HepG2 (cell line): ENCODE measurements around the gene SH3PXD2A. TPM values are rescaled to one million over a fixed set of nuclear protein-coding genes. Genes with fewer than 3 reads are reported as not detected.

Experiments used
- ATAC-seq: fragments of 200-7000 bp; cut with Tn5 transposase; 3 replicates; pipeline ENCODE4 v1.9.1; 2020; ENCODE audit warnings: mild to moderate bottlenecking, moderate library complexity
- BruUV-seq: library from RNA; stranded (reverse); fragments of 400-500 nt; replicated peaks from 2 replicates; lab custom pipeline; 2021; lab: Mats Ljungman, UMichigan
- CTCF ChIA-PET: fragments of 300-600 bp; formaldehyde crosslinking; extraction: SDS; loops from one replicate; lab custom pipeline; 2021; ENCODE audit warnings: low total read pairs, inconsistent platforms, low intra/inter-chr PET ratio; lab: Yijun Ruan, JAX
- POLR2A ChIA-PET: fragments of 350-600 bp; sonication (Branson Sonifier 250); formaldehyde crosslinking; loops from one replicate; lab custom pipeline; 2020; ENCODE audit warnings: antibody characterized with exemption, inconsistent platforms; lab: Yijun Ruan, JAX
- DNase-seq: peaks from one replicate; pipeline ENCODE4 v3.0.0-alpha.2; 2015; ENCODE audit warnings: low spot score
- FAIRE-seq: peaks from 3 replicates; lab custom pipeline; 2011; peaks lifted over from hg19 to GRCh38; lab: Jason Lieb, UNC
- H2AFZ ChIP-seq: one replicate; pipeline ENCODE4 v1.6.1; 2011; ENCODE audit warnings: low read length, inconsistent platforms
- H3K27ac ChIP-seq: fragments of 300-600 bp; 3 replicates; pipeline ENCODE4 v1.8.0; 2011; ENCODE audit warnings: mixed run types, mild to moderate bottlenecking, mixed read lengths, low read length, inconsistent platforms; ENCODE audit not compliant: insufficient read depth; ENCODE audit errors: extremely low read length
- H3K27me3 ChIP-seq, 2 experiments: fragments of 200-600 bp in 1 of 2; 2 replicates in 1 of 2; 3 replicates in 1 of 2; pipeline versions ENCODE4 v1.6.0 to v1.8.0; 2011; ENCODE audit warnings: low read length in 2 of 2, mild to moderate bottlenecking in 2 of 2, moderate library complexity in 2 of 2, inconsistent platforms in 1 of 2; ENCODE audit not compliant: insufficient read depth in 2 of 2, control insufficient read depth in 1 of 2
- H3K36me3 ChIP-seq, 2 experiments: fragments of 200-600 bp in 1 of 2; replicated peaks in 1 of 2; 2 replicates in 1 of 2; 3 replicates in 1 of 2; pipeline versions ENCODE4 v1.5.1 to v1.8.0; 2011; ENCODE audit warnings: low read length in 2 of 2, inconsistent platforms in 1 of 2; ENCODE audit not compliant: insufficient read depth in 2 of 2, control insufficient read depth in 1 of 2
- H3K4me1 ChIP-seq: 2 replicates; pipeline ENCODE4 v1.5.1; 2012; ENCODE audit warnings: low read length, inconsistent platforms; ENCODE audit not compliant: insufficient read depth
- H3K4me2 ChIP-seq: 2 replicates; pipeline ENCODE4 v1.6.0; 2011; ENCODE audit warnings: low read depth, low read length, inconsistent platforms
- H3K4me3 ChIP-seq, 3 experiments: fragments of 200-600 bp in 1 of 3; sonication (generic), shearing (Covaris generic) in 1 of 3; replicated peaks in 1 of 3; 2 replicates each; pipeline ENCODE4 v1.5.1; 2011 to 2016; ENCODE audit warnings: low read length in 3 of 3, inconsistent platforms in 2 of 3, low read depth in 2 of 3, mild to moderate bottlenecking in 2 of 3, control low read depth in 1 of 3, mixed read lengths in 1 of 3; ENCODE audit not compliant: insufficient read depth in 1 of 3
- H3K79me2 ChIP-seq: one replicate; pipeline ENCODE4 v1.6.1; 2011; ENCODE audit warnings: low read length, inconsistent platforms; ENCODE audit not compliant: insufficient read depth
- H3K9ac ChIP-seq: 2 replicates; pipeline ENCODE4 v1.6.0; 2011; ENCODE audit warnings: mild to moderate bottlenecking, low read depth, low read length, inconsistent platforms; ENCODE audit not compliant: insufficient read depth
- H3K9me3 ChIP-seq: 2 replicates; pipeline ENCODE4 v1.5.1; 2012; ENCODE audit warnings: mild to moderate bottlenecking, low read length
- H4K20me1 ChIP-seq: 2 replicates; pipeline ENCODE4 v1.6.0; 2011; ENCODE audit warnings: inconsistent platforms, mild to moderate bottlenecking, low read length, moderate library complexity; ENCODE audit not compliant: insufficient read depth
- AFF4 ChIP-seq: sonication (generic); formaldehyde crosslinking; IDR thresholded peaks from 2 replicates; pipeline ENCODE4 v1.4.0; 2020; ENCODE audit warnings: missing genetic modification reagents
- ATF1 ChIP-seq: IDR thresholded peaks from 2 replicates; pipeline ENCODE4 v1.6.1; 2016; ENCODE audit warnings: mild to moderate bottlenecking, control low read depth
- DMAP1 ChIP-seq: IDR thresholded peaks from 2 replicates; pipeline ENCODE4 v1.6.1; 2016
- EHMT2 ChIP-seq: fragments of 200-600 bp; sonication (generic); IDR thresholded peaks from 2 replicates; pipeline ENCODE4 v1.7.0; 2017; ENCODE audit warnings: antibody characterized with exemption, low read depth, low read length, borderline replicate concordance
- FOXA3 ChIP-seq: IDR thresholded peaks from 2 replicates; pipeline ENCODE4 v1.6.1; 2016; ENCODE audit warnings: missing genetic modification reagents, missing compliant biosample characterization
- HMGA1 ChIP-seq: sonication (generic); formaldehyde crosslinking; conservative IDR thresholded peaks from 2 replicates; pipeline ENCODE4 v1.4.0; 2020; ENCODE audit warnings: missing genetic modification reagents
- KLF6 ChIP-seq: IDR thresholded peaks from 2 replicates; pipeline ENCODE4 v1.8.0; 2016; ENCODE audit warnings: missing biosample characterization, missing genetic modification reagents
- MATR3 ChIP-seq: sonication (generic); formaldehyde crosslinking; IDR thresholded peaks from 2 replicates; pipeline ENCODE4 v1.4.0; 2020; ENCODE audit warnings: missing genetic modification reagents
- MNT ChIP-seq: fragments of 450-650 bp; IDR thresholded peaks from 2 replicates; pipeline ENCODE4 v1.6.1; 2016
- MYNN ChIP-seq: sonication (generic); formaldehyde crosslinking; IDR thresholded peaks from 2 replicates; pipeline ENCODE4 v1.4.0; 2020; ENCODE audit warnings: mild to moderate bottlenecking, low read depth, missing genetic modification reagents
- NCOA1 ChIP-seq: sonication (generic); formaldehyde crosslinking; IDR thresholded peaks from 2 replicates; pipeline ENCODE4 v1.9.0; 2021; ENCODE audit warnings: missing genetic modification reagents
- NCOA2 ChIP-seq: sonication (generic); formaldehyde crosslinking; IDR thresholded peaks from 2 replicates; pipeline ENCODE4 v1.8.0; 2022; ENCODE audit warnings: inconsistent platforms
- ZNF142 ChIP-seq: sonication (generic); formaldehyde crosslinking; IDR thresholded peaks from 2 replicates; pipeline ENCODE4 v1.4.0; 2020; ENCODE audit warnings: missing genetic modification reagents
- ZNF33B ChIP-seq: sonication (generic); formaldehyde crosslinking; IDR thresholded peaks from 2 replicates; pipeline ENCODE4 v1.5.1; 2020; ENCODE audit warnings: mild to moderate bottlenecking, missing genetic modification reagents
- ZNF691 ChIP-seq: sonication (generic); formaldehyde crosslinking; IDR thresholded peaks from 2 replicates; pipeline ENCODE4 v1.4.0; 2020; ENCODE audit warnings: missing genetic modification reagents, low read depth, mild to moderate bottlenecking, borderline replicate concordance
- WGBS: methylation state at CpG from one replicate; pipeline ENCODE4 v1.1.6; 2017; ENCODE audit warnings: low lambda C conversion rate; 5-methylcytosine and 5-hydroxymethylcytosine counted together
- in situ Hi-C: cut with HindIII; loops from 2 replicates; pipeline ENCODE4 v1.10.0; 2017; ENCODE audit warnings: low pct_unique_long_range_greater_than_20kb; ENCODE audit not compliant: extremely low pct_ligation_motif_present
- intact Hi-C: fragments of 100-400 bp; cut with micrococcal nuclease; formaldehyde crosslinking; loops from one replicate; pipeline ENCODE4 v1.10.0; 2022; ENCODE audit not compliant: unreplicated experiment
- polyA plus RNA-seq, 8 experiments: library from polyadenylated mRNA; depleted of rRNA in 3 of 8; stranded (reverse) in 7 of 8; unstranded in 1 of 8; fragments of >200 nt; fragmentation: Illumina TruSeq in 4 of 8; extraction: Trizol in 4 of 8; gene quantifications; 2 replicates each; pipeline versions ENCODE4 v1.2.1 to v1.2.3, GENCODE V29; 2011 to 2016; ENCODE audit warnings: low read depth in 4 of 8, missing spikeins in 1 of 8, mixed read lengths in 1 of 8; ENCODE audit not compliant: insufficient read depth in 1 of 8
- total RNA-seq, 5 experiments: library from RNA; depleted of rRNA; stranded (reverse); fragments of >200 nt; fragmentation: Illumina TruSeq; extraction: Trizol; gene quantifications; 2 replicates each; pipeline ENCODE4 v1.2.3, GENCODE V29; 2016; ENCODE audit warnings: low read depth in 1 of 5

Gene SH3PXD2A
- total and polyA plus RNA-seq, 2 of the 13 experiments (the other 11 are each of a cell fraction or from before 2014, with no cell fraction given) = 11.1 to 11.3 TPM

- no peaks in the 10 kb centered on the region for H3K9me3 ChIP-seq
- no peaks in the 10 kb centered on the region for H4K20me1 ChIP-seq
- peaks cover 10 to 80% of the 10 kb centered on the region in 2 experiments; a peak in 4 of 5 replicates for H3K27me3 ChIP-seq
- no peak overlapping the region for H3K9ac ChIP-seq
- intact Hi-C loops = no loop called here
- DNase-seq = no peak
- no peaks in the 10 kb centered on the region for H3K36me3 ChIP-seq
- no peak overlapping the region for H3K4me3 ChIP-seq
- TF ChIP-seq DMAP1 (CRISPR knock-in tag) (no peak), NCOA1 (no peak), KLF6 (CRISPR knock-in tag) (no peak), MYNN (CRISPR knock-in tag) (no peak), HMGA1 (no peak), ATF1 (no peak), ZNF142 (CRISPR knock-in tag) (no peak), MNT (no peak), MATR3 (no peak), NCOA2 (CRISPR knock-in tag) (no peak), AFF4 (CRISPR knock-in tag) (no peak), EHMT2 (no peak), ZNF33B (CRISPR knock-in tag) (no peak), FOXA3 (no peak), ZNF691 (no peak)
- TF ChIP-seq, all 625 proteins: peak for 0
- Histone ChIP-seq H3K27ac (no peak overlapping the region), H3K4me1 (peaks cover 54% of the 10 kb centered on the region), H2AFZ (no peak overlapping the region), H3K79me2 (no peaks in the 10 kb centered on the region), H3K4me2 (no peak overlapping the region)
- in situ Hi-C loops = no loop called here
- peak; percentile 8; the same call in 2 of the 3 replicates for ATAC-seq
- no TSS peak for BruUV-seq
- FAIRE-seq = no peak
- CTCF ChIA-PET = no interaction called here
- POLR2A ChIA-PET = no interaction called here
- WGBS = 91% methylated on average over 13 of the region's 18 CpGs
These were observed 283.8 kb downstream of the SH3PXD2A start for GRCh38 chr10:103571656-103571975.
